ENCODE results near the gene EXD3. TPM values are rescaled to one million over a fixed set of nuclear protein-coding genes. Genes with fewer than 3 reads are reported as not detected.

The EXD3 gene
- total and polyA plus RNA-seq, 2 donors (not counting 1 experiment from before 2014, with no cell fraction given) = 2.6 to 13.0 TPM

DNA sequence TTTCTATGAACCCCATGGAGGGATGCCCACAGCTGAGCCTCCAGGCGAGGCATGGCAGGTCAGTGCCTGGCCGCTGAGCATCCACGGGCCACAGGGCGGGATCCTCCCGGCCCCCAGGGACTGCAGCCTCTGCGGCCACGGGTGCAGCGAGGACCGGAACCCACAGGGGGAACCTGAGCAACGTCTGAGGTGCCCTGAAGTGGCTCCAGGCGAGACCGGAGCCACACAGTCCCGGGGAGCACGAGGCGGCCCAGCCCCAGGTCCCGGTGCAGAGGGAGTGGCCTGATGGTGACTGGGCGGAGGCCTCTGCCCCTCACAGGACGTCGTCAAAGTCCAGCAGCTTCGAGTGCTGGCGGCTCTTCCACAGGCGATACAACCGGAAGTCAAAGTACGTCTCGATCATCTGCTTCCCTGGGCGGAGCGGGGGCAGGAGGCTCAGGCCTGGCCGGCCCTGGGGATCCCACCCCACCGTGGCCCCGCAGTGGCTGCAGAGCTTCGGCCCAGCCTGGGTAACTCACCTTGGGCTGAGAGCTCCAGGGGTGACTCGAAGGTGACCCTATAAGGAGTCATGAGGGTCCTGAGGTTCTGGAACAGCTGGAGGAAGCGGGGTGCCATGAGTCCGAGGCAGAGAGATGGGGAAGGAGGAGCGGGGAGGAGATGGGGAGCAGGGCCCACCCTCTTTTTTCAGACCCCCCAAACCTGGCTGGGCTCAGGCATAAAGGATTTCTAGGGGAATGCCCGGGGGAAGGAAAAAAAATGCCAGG lies 26.3 kb upstream of the EXD3 start:
- Histone ChIP-seq H4K20me1 (ENCODE audit: control insufficient read depth, extremely low read depth, insufficient read depth, low read length) (no peaks in the 10 kb centered on the region), H3K9ac (ENCODE audit: insufficient read depth, low read length) (no peak overlapping the region), H3K9me3 (ENCODE audit: control insufficient read depth, insufficient read depth, low read depth, low read length) (no peaks in the 10 kb centered on the region), H3K4me2 (ENCODE audit: extremely low read depth, insufficient read depth, low read length) (no peak overlapping the region), H3K4me1 (ENCODE audit: control insufficient read depth, extremely low read depth, insufficient read depth, low read length) (peaks cover 2% of the 10 kb centered on the region), H3K27ac (ENCODE audit: insufficient read depth, low read length) (no peak overlapping the region), H3K36me3 (ENCODE audit: control insufficient read depth, insufficient read depth, low read length) (peaks cover 8% of the 10 kb centered on the region), H3K4me3 (replicated peaks in 1 of 4; ENCODE audit: control extremely low read depth in 1 of 4, insufficient read depth in 1 of 4, low read depth in 3 of 4, low read length in 4 of 4) (no peak overlapping the region), H2AFZ (ENCODE audit: low read length) (no peak overlapping the region), H3K79me2 (ENCODE audit: control insufficient read depth, insufficient read depth, low read length) (no peaks in the 10 kb centered on the region), H3K27me3 (ENCODE audit: control insufficient read depth, insufficient read depth, low read length) (no peaks in the 10 kb centered on the region)
- no peak for DNase-seq (ENCODE audit: low read depth in 2 of 2)
- TF ChIP-seq, protein P1, sequence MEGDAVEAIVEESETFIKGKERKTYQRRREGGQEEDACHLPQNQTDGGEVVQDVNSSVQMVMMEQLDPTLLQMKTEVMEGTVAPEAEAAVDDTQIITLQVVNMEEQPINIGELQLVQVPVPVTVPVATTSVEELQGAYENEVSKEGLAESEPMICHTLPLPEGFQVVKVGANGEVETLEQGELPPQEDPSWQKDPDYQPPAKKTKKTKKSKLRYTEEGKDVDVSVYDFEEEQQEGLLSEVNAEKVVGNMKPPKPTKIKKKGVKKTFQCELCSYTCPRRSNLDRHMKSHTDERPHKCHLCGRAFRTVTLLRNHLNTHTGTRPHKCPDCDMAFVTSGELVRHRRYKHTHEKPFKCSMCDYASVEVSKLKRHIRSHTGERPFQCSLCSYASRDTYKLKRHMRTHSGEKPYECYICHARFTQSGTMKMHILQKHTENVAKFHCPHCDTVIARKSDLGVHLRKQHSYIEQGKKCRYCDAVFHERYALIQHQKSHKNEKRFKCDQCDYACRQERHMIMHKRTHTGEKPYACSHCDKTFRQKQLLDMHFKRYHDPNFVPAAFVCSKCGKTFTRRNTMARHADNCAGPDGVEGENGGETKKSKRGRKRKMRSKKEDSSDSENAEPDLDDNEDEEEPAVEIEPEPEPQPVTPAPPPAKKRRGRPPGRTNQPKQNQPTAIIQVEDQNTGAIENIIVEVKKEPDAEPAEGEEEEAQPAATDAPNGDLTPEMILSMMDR (conservative IDR thresholded peaks at IDR 0.05 in 1 of 2, IDR thresholded peaks at IDR 0.05 in 1 of 2; ENCODE audit: low read depth in 1 of 2, low read length in 2 of 2) = no peak
- no peak for TF ChIP-seq EZH2 (IDR thresholded peaks at IDR 0.05; ENCODE audit: low read length, missing control alignments)

DNA sequence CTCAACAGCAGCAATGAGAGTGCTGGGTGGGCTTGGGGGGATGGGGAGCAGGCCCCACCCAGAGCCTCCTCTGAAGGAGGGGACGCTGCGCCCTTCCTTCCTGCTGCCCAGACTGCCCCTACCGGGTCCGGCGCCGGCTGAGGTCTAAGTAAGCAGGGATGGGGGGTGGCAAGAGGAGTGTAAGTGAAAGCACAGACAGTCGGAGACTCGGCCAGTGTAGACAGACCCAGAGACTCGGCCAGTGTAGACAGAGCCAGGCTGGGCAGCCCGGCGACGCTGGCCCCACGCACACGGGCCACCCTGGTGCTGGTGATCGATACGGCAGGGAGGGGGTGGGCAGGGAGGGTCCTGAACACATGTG lies 25.6 kb upstream of the EXD3 start:
- Histone ChIP-seq H3K36me3 (ENCODE audit: control insufficient read depth, insufficient read depth, low read length) (peaks cover 8% of the 10 kb centered on the region), H3K79me2 (ENCODE audit: control insufficient read depth, insufficient read depth, low read length) (no peaks in the 10 kb centered on the region), H3K9me3 (ENCODE audit: control insufficient read depth, insufficient read depth, low read depth, low read length) (no peaks in the 10 kb centered on the region), H3K27me3 (ENCODE audit: control insufficient read depth, insufficient read depth, low read length) (no peaks in the 10 kb centered on the region), H3K4me3 (replicated peaks in 1 of 4; ENCODE audit: control extremely low read depth in 1 of 4, insufficient read depth in 1 of 4, low read depth in 3 of 4, low read length in 4 of 4) (no peak overlapping the region), H3K9ac (ENCODE audit: insufficient read depth, low read length) (no peak overlapping the region), H4K20me1 (ENCODE audit: control insufficient read depth, extremely low read depth, insufficient read depth, low read length) (no peaks in the 10 kb centered on the region), H3K27ac (ENCODE audit: insufficient read depth, low read length) (no peak overlapping the region), H3K4me1 (ENCODE audit: control insufficient read depth, extremely low read depth, insufficient read depth, low read length) (peaks cover 2% of the 10 kb centered on the region), H2AFZ (ENCODE audit: low read length) (no peak overlapping the region), H3K4me2 (ENCODE audit: extremely low read depth, insufficient read depth, low read length) (no peak overlapping the region)
- no peak for DNase-seq (ENCODE audit: low read depth in 2 of 2)
- TF ChIP-seq, protein P1 (conservative IDR thresholded peaks at IDR 0.05 in 1 of 2, IDR thresholded peaks at IDR 0.05 in 1 of 2; ENCODE audit: low read depth in 1 of 2, low read length in 2 of 2) = no peak
- no peak for TF ChIP-seq EZH2 (IDR thresholded peaks at IDR 0.05; ENCODE audit: low read length, missing control alignments)

DNA sequence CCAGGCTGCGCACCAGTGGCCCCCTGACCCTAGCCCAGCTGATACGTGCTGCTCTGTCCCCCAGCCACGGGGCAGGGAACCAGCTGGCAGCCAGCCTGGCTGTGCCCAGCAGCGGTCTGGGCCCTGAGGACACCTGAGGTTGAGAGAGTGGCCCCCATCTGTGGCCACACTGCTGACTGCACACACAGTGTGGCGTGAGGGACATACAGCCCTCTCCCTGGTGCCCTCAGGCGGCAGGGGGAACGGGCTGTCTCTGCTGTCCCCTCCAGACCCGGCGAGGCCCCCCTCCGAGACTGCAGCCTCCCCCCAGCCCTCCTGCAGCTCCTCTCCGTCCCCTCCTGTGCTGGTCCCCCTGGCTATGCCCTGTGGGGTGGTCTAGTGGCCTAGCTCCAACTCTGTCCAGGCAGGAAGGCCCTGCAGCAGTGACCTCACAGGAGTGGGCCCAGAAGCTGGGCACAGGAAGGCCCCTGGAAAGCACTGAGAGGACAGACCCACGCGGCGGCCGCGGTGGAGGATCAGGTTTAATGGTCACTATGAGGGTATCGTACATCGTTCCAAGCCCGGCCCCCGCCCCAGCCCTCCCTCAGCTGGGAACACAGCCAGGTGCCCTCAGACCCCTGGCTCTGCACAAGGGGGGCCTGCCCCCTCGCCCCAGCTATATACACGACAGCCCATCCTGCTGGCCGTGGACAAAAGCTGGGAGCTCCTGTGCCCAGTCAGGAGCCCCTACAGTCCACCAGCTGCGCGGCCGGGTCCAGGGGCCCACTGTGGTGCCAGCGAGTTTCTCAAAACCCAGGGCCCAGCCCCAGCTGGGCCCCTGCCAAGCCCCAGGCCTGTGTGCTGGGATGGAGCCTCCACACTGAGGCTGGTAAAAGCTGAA lies 25.0 kb upstream of the EXD3 start:
- Histone ChIP-seq H2AFZ (ENCODE audit: low read length) (no peak overlapping the region), H3K9ac (ENCODE audit: insufficient read depth, low read length) (no peak overlapping the region), H3K36me3 (ENCODE audit: control insufficient read depth, insufficient read depth, low read length) (peaks cover 6% of the 10 kb centered on the region), H3K27me3 (ENCODE audit: control insufficient read depth, insufficient read depth, low read length) (no peaks in the 10 kb centered on the region), H3K4me2 (ENCODE audit: extremely low read depth, insufficient read depth, low read length) (no peak overlapping the region), H4K20me1 (ENCODE audit: control insufficient read depth, extremely low read depth, insufficient read depth, low read length) (no peaks in the 10 kb centered on the region), H3K9me3 (ENCODE audit: control insufficient read depth, insufficient read depth, low read depth, low read length) (no peaks in the 10 kb centered on the region), H3K27ac (ENCODE audit: insufficient read depth, low read length) (no peak overlapping the region), H3K4me3 (replicated peaks in 1 of 4; ENCODE audit: control extremely low read depth in 1 of 4, insufficient read depth in 1 of 4, low read depth in 3 of 4, low read length in 4 of 4) (no peak overlapping the region), H3K79me2 (ENCODE audit: control insufficient read depth, insufficient read depth, low read length) (no peaks in the 10 kb centered on the region), H3K4me1 (ENCODE audit: control insufficient read depth, extremely low read depth, insufficient read depth, low read length) (peaks cover 2% of the 10 kb centered on the region)
- no peak for DNase-seq (ENCODE audit: low read depth in 2 of 2)
- TF ChIP-seq EZH2 (IDR thresholded peaks at IDR 0.05; ENCODE audit: low read length, missing control alignments) = no peak
- TF ChIP-seq, protein P1 (conservative IDR thresholded peaks at IDR 0.05 in 1 of 2, IDR thresholded peaks at IDR 0.05 in 1 of 2; ENCODE audit: low read depth in 1 of 2, low read length in 2 of 2) = no peak
